Natural killer cell (primary cell): Measurements from ENCODE around the gene OR51A4. TPM values are rescaled to one million over a fixed set of nuclear protein-coding genes. Genes with fewer than 3 reads are reported as not detected.

Experiments
- ATAC-seq, 3 donors: fragments of 150-1000 bp in 2 of 3; fragments of 200-7000 bp in 1 of 3; cut with Tn5 transposase; 1 replicate in 1 of 3; 2 replicates in 2 of 3; pipeline ENCODE4 v1.10.0; 2021; ENCODE audit warnings: mild to moderate bottlenecking in 2 of 3, moderate library complexity in 2 of 3
- DNase-seq, 2 donors: peaks; one replicate each; pipeline versions ENCODE4 v3.0.0 to v3.0.0-alpha.2; 2013 to 2021; ENCODE audit warnings: mixed read lengths in 1 of 2
- H3K27ac ChIP-seq: one replicate; pipeline ENCODE4 v1.5.1; 2013; ENCODE audit warnings: mild to moderate bottlenecking, low read length
- H3K27me3 ChIP-seq: one replicate; pipeline ENCODE4 v1.6.1; 2013; ENCODE audit warnings: low read length; ENCODE audit not compliant: control insufficient read depth, insufficient read depth
- H3K36me3 ChIP-seq: one replicate; pipeline ENCODE4 v1.6.1; 2013; ENCODE audit warnings: low read length; ENCODE audit not compliant: control insufficient read depth, insufficient read depth
- H3K4me1 ChIP-seq: one replicate; pipeline ENCODE4 v1.6.1; 2013; ENCODE audit warnings: low read length; ENCODE audit not compliant: control insufficient read depth, insufficient read depth
- H3K4me3 ChIP-seq: one replicate; pipeline ENCODE4 v1.5.1; 2013; ENCODE audit warnings: low read length
- H3K9me3 ChIP-seq: one replicate; pipeline ENCODE4 v1.6.1; 2013; ENCODE audit warnings: low read length; ENCODE audit not compliant: control insufficient read depth, insufficient read depth
- H3K27ac Mint-ChIP-seq, 2 donors: one replicate each; pipeline ENCODE4 v1.8.0; 2022; ENCODE audit warnings: mild to moderate bottlenecking in 2 of 2, mixed read lengths in 2 of 2, moderate library complexity in 1 of 2
- H3K27me3 Mint-ChIP-seq, 2 donors: one replicate each; pipeline ENCODE4 v1.8.0; 2022; ENCODE audit warnings: low read depth in 2 of 2, mixed read lengths in 2 of 2
- H3K36me3 Mint-ChIP-seq: one replicate; pipeline ENCODE4 v1.8.0; 2022; ENCODE audit warnings: mixed read lengths
- H3K4me1 Mint-ChIP-seq, 2 donors: one replicate each; pipeline ENCODE4 v1.8.0; 2022; ENCODE audit warnings: mixed read lengths in 2 of 2
- H3K4me3 Mint-ChIP-seq: one replicate; pipeline ENCODE4 v1.8.0; 2022; ENCODE audit warnings: mild to moderate bottlenecking, moderate library complexity, mixed read lengths
- H3K9me3 Mint-ChIP-seq, 2 donors: one replicate each; pipeline ENCODE4 v1.8.0; 2022; ENCODE audit warnings: mixed read lengths in 2 of 2
- WGBS: methylation state at CpG from one replicate; pipeline ENCODE4 v1.1.7; 2013; ENCODE audit warnings: missing lambda C conversion rate; ENCODE audit not compliant: insufficient coverage; 5-methylcytosine and 5-hydroxymethylcytosine counted together
- intact Hi-C: fragments of 100-400 bp; cut with micrococcal nuclease; formaldehyde crosslinking; loops from one replicate; pipeline ENCODE4 v1.14.2; 2022
- total RNA-seq, 4 donors: library from RNA; stranded (reverse); fragments of 120-200 nt in 1 of 4; gene quantifications; one replicate each; pipeline versions ENCODE4 v1.2.3 to v1.2.4, GENCODE V29; 2013 to 2022
- TF ChIP-seq, protein P1 (sequence below): fragments of 200-600 bp; IDR thresholded peaks from one replicate; pipeline ENCODE4 v1.8.0; 2022; ENCODE audit warnings: antibody characterized with exemption

The OR51A4 gene
- total RNA-seq, 3 donors from 2014 or later (not counting 1 experiment from before 2014, with no cell fraction given) = not detected

DNA sequence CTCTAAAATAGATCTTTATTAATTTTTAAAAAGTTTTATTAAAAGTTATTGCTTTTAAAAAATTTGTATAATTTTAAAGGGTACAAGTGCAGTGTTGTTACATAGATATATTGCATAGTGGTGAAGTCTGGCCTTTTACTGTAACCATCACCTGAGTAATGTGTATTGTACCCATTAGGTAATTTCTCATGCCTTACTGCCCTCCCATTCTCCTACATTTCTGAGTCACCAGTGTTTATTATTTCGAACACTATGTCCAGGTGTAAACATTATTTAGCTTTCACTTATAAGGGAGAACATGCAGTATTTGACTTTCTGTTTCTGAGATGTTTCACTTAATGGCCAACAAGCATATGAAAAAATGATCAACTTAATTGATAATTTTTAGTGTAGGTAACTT, 25.6 kb downstream of the OR51A4 start:
- Mint-ChIP-seq H3K9me3 (peaks cover 6% of the 10 kb centered on the region in 2 donors), H3K36me3 (no peaks in the 10 kb centered on the region), H3K4me3 (no peak overlapping the region), H3K4me1 (no peaks in the 10 kb centered on the region), H3K27ac (no peak overlapping the region), H3K27me3 (peaks cover 0 to 6% of the 10 kb centered on the region in 2 donors)
- no peaks in the 10 kb centered on the region for H3K4me1 ChIP-seq
- DNase-seq (no peak), ATAC-seq (no peak)
- TF ChIP-seq, protein P1, sequence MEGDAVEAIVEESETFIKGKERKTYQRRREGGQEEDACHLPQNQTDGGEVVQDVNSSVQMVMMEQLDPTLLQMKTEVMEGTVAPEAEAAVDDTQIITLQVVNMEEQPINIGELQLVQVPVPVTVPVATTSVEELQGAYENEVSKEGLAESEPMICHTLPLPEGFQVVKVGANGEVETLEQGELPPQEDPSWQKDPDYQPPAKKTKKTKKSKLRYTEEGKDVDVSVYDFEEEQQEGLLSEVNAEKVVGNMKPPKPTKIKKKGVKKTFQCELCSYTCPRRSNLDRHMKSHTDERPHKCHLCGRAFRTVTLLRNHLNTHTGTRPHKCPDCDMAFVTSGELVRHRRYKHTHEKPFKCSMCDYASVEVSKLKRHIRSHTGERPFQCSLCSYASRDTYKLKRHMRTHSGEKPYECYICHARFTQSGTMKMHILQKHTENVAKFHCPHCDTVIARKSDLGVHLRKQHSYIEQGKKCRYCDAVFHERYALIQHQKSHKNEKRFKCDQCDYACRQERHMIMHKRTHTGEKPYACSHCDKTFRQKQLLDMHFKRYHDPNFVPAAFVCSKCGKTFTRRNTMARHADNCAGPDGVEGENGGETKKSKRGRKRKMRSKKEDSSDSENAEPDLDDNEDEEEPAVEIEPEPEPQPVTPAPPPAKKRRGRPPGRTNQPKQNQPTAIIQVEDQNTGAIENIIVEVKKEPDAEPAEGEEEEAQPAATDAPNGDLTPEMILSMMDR = no peak
- WGBS = no CpG with 5 or more reads among the region's 1 CpG
- intact Hi-C loops = no loop called here
- H3K9me3 ChIP-seq = no peaks in the 10 kb centered on the region
- H3K36me3 ChIP-seq = no peaks in the 10 kb centered on the region
- no peaks in the 10 kb centered on the region for H3K27me3 ChIP-seq
- H3K27ac ChIP-seq = no peak overlapping the region
- H3K4me3 ChIP-seq = no peak overlapping the region

DNA sequence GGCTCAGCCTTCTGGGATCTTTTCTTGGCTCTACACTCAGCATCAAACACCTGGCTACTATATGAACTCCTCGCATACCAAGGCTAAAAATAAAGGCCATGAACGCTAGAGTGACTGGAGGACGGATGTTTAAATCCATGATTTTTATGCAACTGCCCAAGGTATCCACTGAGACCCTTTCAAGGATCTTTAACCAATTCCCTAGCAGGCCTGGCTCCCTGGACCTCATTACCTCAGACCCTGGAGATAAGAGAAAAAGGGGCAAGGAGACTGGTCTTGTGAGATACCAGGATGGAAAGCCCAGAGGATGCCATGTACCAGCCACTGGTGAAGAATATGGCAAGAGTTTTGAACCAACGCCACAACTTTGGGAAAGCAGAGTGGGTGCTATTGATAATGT, 28.2 kb downstream of the OR51A4 start, which contains the start of gene OR51G2:
Gene OR51G2 (minus strand): TSS at position 101 of the 400 bp plus-strand sequence. CDS start 3,687 bp downstream, outside the sequence.
- Mint-ChIP-seq H3K4me1 (no peaks in the 10 kb centered on the region), H3K27me3 (peaks cover 0 to 6% of the 10 kb centered on the region in 2 donors), H3K27ac (no peak within 1 kb of the TSS), H3K36me3 (no peaks in the 10 kb centered on the region), H3K4me3 (no peak within 1 kb of the TSS), H3K9me3 (peaks cover 5 to 6% of the 10 kb centered on the region in 2 donors)
- no peaks in the 10 kb centered on the region for H3K36me3 ChIP-seq
- no peaks in the 10 kb centered on the region for H3K4me1 ChIP-seq
- no peaks in the 10 kb centered on the region for H3K9me3 ChIP-seq
- intact Hi-C loops = no loop called here
- no peak within 1 kb of the TSS for H3K4me3 ChIP-seq
- TF ChIP-seq, protein P1 = no peak
- H3K27ac ChIP-seq = no peak within 1 kb of the TSS
- H3K27me3 ChIP-seq = no peaks in the 10 kb centered on the region
- WGBS = 91% methylated on average over 4 of the region's 4 CpGs
- DNase-seq (no peak), ATAC-seq (no peak)

DNA sequence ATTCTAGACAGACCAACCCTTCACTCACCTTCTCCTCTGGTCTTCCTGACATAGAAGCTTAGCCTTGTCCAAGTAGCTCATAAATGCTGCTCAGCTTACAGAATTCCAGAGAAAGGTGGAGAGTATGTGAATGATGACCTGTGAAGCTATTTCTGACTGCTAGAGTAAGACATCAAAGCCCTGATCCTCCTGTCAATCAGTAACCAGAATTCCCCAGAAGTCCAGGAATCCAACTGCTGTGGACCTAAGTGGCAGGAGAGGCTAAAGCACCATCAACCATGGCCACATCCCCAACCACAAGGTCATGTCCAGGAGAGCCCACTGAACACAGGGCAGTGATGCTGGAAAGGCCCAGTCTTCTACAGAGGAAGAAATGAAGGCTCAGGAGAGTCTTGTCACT, 30.8 kb downstream of the OR51A4 start:
- H3K27ac Mint-ChIP-seq = no peak overlapping the region
- TF ChIP-seq, protein P1 = no peak
- Histone ChIP-seq H3K27me3 (no peaks in the 10 kb centered on the region), H3K4me1 (no peaks in the 10 kb centered on the region), H3K27ac (no peak overlapping the region), H3K36me3 (no peaks in the 10 kb centered on the region), H3K4me3 (no peak overlapping the region), H3K9me3 (peaks cover 2% of the 10 kb centered on the region)
- DNase-seq (no peak), ATAC-seq (no peak)
- H3K36me3 Mint-ChIP-seq = no peaks in the 10 kb centered on the region
- no peaks in the 10 kb centered on the region for H3K27me3 Mint-ChIP-seq
- H3K4me1 Mint-ChIP-seq = no peaks in the 10 kb centered on the region
- peaks cover 0 to 1% of the 10 kb centered on the region in 2 donors for H3K9me3 Mint-ChIP-seq
- H3K4me3 Mint-ChIP-seq = no peak overlapping the region
- intact Hi-C loops = no loop called here

DNA sequence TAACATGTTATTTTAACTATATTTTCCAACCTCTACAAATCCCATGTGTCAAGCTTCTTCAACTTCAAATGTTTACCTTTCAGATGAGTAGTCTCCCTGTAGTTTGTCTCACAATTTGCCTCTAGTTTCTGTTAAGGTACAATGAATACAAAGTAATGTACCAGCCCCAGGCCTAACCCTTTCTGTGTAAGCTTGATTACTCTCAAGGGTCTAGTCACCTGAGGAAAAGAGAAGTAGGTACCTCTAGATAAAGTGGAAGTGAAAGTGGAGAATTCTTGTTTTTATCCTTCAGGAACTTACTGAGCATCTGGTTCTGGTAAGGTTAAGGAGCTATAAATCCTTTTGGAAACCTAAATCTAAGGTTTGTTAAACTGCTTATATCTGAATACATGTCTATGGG, 43.9 kb downstream of the OR51A4 start, which contains the start of gene OR51A7:
Gene OR51A7 (plus strand): TSS at position 300 of the 400 bp plus-strand sequence. CDS start 3,587 bp downstream, outside the sequence.
- H3K27ac Mint-ChIP-seq = no peak within 1 kb of the TSS
- no peak for ATAC-seq

More for the DNA sequence above, 43.9 kb downstream of the OR51A4 start, which contains the start of gene OR51A7:
- Mint-ChIP-seq H3K36me3 (no peaks in the 10 kb centered on the region), H3K27me3 (no peaks in the 10 kb centered on the region), H3K4me1 (no peaks in the 10 kb centered on the region), H3K9me3 (no peaks in the 10 kb centered on the region), H3K4me3 (no peak within 1 kb of the TSS)
- H3K27ac ChIP-seq = no peak within 1 kb of the TSS
- no peak within 1 kb of the TSS for H3K4me3 ChIP-seq
- no peaks in the 10 kb centered on the region for H3K4me1 ChIP-seq
- no peaks in the 10 kb centered on the region for H3K9me3 ChIP-seq
- TF ChIP-seq, protein P1 = no peak
- DNase-seq = no peak
- intact Hi-C loops = no loop called here
- no peaks in the 10 kb centered on the region for H3K27me3 ChIP-seq
- H3K36me3 ChIP-seq = no peaks in the 10 kb centered on the region
